CD4-positive, alpha-beta T cell treated with Interferon alpha-2 for 1 hour (primary cell): ENCODE data around the gene MSL2.
"Not testable (repeated sequence)": the region's sequence is repeated elsewhere in the genome, so short reads cannot be mapped to it uniquely, and the experiment has no call there.

Experiments
- DNase-seq, 2 donors: peaks; one replicate each; pipeline ENCODE4 v3.0.0-alpha.2; 2020 to 2022

Gene MSL2

GRCh38 chr3:136141891-136142290 is 54.2 kb downstream of the MSL2 start:
- DNase-seq: no peak

GRCh38 chr3:136141291-136141785 is 54.8 kb downstream of the MSL2 start:
- DNase-seq: no peak

GRCh38 chr3:136136454-136136853 is 59.7 kb downstream of the MSL2 start:
- no peak for DNase-seq

- DNase-seq: no peak
Observed at GRCh38 chr3:136135039-136135802, 60.9 kb downstream of the MSL2 start.

GRCh38 chr3:136134091-136134490 is 62.0 kb downstream of the MSL2 start:
- no peak for DNase-seq

- not testable (repeated sequence) for DNase-seq
Observed at GRCh38 chr3:136131647-136132046, 64.5 kb downstream of the MSL2 start.

GRCh38 chr3:136122006-136122405 is 74.1 kb downstream of the MSL2 start:
- no peak for DNase-seq

- DNase-seq: no peak
Observed at GRCh38 chr3:136120373-136121348, 75.5 kb downstream of the MSL2 start.

GRCh38 chr3:136119783-136120182 is 76.4 kb downstream of the MSL2 start:
- DNase-seq: not testable (repeated sequence)

- DNase-seq: not testable (repeated sequence)
Observed at GRCh38 chr3:136119332-136119731, 76.8 kb downstream of the MSL2 start.

GRCh38 chr3:136114421-136114820 is 81.7 kb downstream of the MSL2 start:
- DNase-seq: no peak

GRCh38 chr3:136110481-136110880 is 85.7 kb downstream of the MSL2 start:
- DNase-seq: no peak

- DNase-seq: no peak
Observed at GRCh38 chr3:136109499-136109898, 86.6 kb downstream of the MSL2 start.

- no peak for DNase-seq
Observed at GRCh38 chr3:136106101-136106500, 90.0 kb downstream of the MSL2 start.

- no peak for DNase-seq
Observed at GRCh38 chr3:136105044-136105443, 91.1 kb downstream of the MSL2 start.
